RKO (cell line): ENCODE results near the gene MAD1L1.
"Not testable (repeated sequence)": the region's sequence is repeated elsewhere in the genome, so short reads cannot be mapped to it uniquely, and the experiment has no call there.

ENCODE experiments used
- DNase-seq: peaks from one replicate; pipeline ENCODE4 v3.0.0-alpha.2; 2016; ENCODE audit warnings: low spot score

Gene MAD1L1

DNA sequence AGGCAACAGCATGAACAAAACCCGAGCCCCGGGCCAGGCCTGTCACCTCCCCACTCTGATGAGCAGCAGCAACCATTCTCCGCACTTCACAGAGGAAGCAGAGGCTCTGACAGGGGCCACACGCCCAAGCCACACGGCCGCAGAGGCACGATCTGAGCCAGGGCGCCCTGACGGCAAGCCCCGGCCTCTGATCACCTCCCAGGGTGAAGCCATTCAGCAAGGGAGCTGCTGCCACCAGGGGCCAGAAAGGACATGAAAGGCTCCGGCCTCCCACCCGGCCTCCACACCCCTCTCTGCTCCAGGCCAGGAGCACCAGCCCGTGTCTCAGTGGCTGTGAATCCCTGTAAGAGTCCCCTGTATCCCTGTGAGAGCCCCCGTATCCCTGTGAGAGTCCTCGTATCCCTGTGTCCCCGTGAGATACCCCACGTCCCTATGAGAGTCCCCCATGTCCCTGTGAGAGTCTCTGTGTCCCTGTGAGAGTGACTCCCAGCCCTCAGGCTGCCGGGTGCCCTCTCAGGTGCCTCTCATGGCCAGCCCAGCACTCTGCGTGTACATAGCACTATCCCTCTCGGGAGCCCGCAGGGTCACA, 187.8 kb downstream of the MAD1L1 start:
- DNase-seq: no peak

DNA sequence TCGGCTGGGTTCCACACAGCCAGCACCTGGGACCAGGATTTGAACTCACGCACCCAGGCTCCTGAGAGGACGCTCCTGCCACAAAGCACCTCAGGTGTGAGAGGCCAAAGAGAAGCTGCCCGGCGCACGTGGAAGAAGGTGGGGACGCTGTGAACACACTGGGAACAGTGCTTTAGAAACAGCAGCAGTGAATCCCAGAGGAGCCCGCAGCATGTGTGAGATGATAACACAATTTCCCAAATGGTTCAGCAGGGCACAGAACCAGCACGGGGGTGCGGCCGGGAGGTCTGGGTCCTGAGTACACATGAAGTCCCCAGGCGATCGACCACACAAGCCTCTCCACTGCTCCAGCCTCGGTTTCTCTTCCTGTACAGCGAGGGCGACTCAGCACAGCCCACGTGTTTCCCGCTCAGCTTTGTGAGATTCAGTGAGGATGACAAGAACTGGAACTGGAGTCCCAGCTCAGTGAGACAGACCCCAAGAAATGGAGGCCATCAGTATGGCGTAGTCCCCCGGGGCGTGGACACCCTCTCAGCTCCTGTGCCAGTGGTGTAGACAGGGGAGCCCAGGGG, 188.3 kb downstream of the MAD1L1 start:
- DNase-seq: no peak

DNA sequence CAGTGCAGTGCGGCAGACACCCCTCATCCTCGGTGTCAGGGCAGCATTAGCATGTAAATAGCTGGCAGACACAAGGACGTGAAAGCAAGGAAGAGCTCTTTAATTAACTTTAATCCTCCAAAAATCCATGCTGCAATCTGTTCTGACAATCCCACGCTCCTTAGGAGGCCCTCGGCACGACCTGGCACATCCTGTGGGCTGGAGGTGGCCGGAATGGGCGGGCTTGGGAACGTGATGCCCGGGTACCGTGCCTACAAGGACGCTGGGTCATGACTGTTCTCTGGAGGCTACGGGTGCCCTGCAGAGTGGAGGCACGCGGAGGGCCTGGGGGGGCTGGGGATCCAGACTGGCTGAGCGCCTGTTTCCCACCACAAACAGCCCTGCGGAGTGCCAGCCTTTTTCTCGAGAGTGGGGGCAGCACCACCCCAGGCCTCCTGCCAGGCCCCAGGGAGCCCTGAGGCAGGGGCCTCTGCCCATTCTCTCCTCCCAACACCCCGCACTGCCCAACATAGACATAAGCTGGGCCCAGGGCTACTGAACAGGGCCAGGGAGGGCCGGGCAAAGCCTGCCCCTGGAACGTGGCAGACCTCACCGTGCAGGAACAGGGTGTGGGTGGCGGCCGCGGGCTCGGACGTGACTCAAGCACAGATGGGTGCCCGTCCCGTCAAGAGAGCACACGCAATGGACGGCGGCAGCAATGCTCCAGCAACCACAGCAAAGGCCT, 189.3 kb downstream of the MAD1L1 start:
- DNase-seq: no peak

DNA sequence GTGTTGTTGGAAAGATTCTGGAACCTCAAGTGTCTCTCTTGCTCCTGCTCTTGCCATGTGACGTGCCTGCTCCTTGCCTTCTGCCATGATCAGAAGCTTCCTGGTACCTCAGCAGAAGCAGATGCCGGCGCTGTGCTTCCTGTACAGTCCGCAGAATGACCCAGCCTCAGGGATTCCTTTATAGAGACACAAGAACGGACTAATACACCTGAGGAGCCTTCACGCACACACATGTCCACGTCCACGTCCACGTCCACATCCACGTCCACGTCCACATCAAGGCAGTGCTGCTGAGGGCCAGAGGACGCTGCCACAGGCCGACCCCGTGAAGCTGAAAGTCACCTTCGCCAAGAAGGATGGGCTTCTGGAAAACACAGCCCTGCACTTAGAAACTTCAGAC, 190.1 kb downstream of the MAD1L1 start:
- no peak for DNase-seq

DNA sequence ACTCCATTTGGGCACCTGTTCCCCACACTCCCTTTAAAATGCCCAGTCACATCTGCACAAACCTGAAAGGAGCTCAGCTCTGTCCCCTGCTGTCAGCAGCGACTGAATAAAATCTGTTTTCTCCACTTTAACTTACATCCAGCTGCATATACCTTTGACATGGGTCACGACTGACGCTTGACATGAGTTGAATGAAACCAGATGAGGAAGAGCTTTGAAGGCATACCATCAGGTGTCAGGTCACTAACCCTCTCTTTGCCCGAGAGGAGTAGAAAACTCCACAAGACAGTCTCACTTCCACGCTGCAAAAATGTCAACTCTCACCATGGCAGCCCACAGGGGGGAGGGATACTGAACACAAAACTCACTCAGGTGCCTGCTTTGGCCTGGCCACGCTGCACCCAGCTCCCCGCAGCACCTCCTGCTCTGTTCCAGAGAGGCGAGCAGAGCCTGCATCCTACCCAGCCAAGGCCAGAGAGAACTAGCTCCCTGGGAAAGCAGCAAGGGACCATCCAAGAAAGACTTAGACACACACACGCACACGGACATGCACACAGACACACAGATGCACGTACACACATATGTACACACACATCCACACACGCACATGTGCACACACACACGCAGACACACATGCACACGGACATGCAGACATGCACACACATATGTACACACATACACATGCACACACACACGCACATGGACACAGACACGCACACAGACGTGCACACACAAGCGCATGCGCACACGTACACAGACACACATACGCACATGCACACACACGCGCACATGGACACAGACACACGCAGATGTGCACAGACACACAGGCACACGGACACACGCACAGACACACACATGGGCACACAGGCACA, 191.0 kb downstream of the MAD1L1 start:
- DNase-seq: no peak

DNA sequence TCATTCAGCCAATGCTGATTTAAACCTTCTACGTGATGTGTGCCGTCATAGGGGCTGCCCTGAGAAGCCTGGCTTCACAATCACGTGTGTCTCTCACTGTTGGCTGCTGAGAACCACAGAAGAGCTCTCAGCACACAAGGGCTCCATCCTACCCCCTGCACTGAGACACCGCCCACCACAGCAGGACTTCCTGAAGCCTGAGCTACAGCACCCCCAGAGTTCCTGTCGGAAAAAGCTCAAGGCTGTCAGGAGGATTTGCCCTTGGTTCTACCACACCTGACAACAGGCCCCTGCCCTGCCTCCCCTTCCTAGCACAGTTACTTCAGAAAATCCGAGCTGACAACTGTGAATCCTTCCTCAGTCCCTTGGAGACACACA, 191.9 kb downstream of the MAD1L1 start:
- no peak for DNase-seq

DNA sequence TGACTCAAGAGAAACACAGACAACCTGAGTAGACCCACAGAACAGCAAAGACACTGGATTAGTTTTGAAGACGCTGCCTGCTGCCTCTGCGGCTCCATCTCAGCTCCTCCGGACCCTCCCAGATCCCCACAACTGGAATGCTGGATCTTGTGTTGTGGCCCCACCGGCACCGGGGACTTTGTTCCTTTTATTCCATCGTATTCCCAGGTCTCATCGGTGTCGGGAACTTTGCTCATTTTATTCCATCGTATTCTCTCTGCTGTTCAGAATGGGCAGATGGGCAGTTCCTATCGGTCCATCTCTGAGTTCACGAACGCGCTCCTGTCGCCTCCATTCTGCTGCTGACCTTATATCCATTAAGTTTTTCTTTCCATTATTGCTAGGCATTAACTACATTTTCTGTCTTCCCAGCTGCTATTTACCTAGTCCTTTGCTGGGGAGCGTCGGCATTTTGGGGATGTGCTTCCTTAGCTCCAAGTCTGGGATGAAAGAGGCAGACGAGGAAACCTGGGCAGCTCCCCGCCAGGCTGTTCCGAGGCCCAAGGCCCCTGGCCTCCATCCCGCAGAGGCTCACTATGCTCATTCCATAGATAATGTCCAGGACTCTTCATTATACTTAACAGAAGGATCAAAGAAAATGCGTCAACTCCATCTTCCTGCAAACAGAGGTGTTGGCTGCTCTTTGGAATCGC, 192.4 kb downstream of the MAD1L1 start:
- no peak for DNase-seq

DNA sequence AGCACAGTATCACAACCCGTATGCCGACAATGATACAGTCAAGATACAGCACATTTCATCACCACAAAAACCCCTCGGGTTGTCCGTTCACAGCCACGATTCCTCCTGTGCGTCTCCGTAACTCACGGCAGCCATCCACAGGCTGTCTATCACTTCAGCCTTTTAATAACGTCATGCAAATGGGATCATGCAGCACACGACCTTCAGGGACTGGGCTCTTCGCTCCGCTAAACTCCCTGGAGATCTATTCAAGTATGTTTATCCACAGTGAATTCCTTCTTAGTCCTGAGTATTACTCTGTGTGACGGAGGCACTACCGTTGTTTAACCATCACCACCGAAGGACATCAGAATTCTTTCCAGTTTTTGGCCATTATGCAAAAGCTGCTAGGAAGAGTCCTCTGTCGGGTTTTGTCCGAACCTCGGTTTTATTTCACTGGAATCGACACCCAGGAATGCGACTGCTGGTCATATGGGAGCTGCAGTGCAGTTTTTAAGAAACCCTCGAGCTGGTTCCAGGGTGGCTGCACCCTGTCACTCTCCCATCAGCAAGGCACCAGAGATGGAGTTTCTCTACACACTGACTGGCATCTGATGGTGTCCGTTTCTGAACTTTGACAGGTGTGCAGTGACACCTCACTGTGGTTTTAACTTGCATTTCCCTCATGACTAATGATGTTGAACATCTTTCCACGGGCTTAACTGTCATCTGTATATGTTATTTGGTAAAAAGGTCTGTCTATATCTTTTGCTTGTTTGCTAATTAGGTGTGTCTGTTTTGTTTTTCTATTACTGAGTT, 193.6 kb downstream of the MAD1L1 start:
- no peak for DNase-seq

DNA sequence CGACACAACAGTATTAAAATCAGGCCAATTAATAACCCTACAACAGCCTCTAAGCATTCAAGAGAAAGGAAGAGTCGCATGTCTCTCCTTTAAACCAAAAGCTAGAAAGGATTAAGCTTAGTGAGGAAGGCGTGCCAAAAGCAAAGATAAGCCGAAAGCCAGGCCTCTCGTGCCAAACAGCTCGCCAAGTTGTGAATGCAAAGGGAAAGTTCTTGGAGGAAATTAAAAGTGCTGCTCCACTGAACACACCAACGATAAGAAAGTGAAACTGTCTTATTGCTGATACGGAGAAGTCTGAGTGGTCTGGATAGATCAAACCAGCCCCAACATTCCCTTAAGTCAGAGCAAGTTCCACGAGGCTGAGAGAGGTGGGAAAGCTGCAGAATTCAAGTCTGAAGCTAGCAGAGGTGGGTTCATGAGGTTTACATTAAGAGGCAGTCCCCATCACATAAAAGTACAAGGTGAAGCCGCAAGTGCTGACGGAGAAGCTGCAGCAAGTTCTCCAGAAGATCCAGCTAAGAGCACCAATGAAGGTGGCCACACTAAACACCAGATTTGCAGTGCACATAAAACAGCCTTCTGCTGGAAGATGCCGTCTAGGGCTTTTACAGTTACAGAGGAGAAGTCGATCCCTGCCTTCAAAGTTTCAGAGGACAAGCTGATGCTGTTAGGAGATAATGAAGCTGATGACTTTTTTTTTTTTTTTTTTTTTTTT, 194.8 kb downstream of the MAD1L1 start:
- no peak for DNase-seq

DNA sequence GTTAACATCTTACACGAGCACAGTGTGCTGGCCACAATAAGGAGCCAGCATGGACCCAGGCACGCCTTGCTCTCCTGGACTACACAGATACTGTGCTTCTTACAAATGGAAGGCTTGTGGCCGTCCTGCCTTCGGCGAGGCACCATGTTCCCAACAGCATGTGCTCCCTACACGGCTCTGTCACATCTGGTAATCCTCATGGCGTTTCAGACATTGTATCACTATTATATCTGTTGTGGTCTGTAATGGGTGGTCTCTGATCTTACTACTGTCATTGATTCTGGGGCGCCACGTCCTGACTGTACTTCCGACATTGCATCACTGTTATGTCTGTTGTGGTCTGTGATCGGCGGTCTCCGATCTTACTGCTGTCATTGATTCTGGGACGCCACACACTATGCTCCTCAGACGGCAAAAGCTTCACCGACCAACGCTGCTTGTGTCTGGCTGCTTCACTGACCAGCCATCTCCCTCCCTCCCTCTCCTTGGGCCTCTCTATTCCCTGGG, 195.4 kb downstream of the MAD1L1 start:
- DNase-seq: no peak

DNA sequence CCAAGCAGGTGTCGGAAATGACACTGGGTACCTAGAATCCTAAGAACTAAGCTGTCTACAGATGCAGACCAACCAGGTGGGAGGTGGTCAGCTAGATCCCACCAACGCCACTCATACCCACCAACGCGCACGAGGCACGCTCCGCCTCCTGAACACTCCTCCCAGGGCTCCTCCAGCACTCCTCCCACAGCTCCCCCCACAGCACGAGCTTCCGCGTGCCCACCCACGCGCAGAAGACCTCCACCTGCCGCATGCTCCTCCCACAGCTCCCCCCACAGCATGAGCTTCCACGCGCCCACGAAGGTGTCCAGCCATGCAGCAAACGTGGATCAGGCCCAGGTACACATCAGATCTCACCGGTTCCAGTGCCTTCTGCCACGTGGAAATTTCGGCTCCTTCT, 196.0 kb downstream of the MAD1L1 start:
- no peak for DNase-seq

DNA sequence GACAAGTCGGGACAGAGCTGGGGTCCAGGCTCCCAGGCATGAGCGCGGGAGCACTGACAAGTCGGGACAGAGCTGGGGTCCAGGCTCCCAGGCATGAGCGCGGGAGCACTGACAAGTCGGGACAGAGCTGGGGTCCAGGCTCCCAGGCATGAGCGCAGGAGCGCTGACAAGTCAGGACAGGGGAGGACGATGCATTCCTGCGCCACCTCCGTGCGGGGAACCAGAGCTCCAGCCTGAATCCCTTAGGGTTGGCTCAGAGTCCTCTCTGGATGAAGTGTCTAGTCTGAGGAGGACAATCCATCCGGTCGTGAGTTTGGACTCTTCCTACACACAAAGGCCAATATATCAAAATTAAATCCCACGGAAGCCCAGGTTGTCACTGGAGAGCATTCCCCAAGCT, 196.5 kb downstream of the MAD1L1 start:
- DNase-seq: not testable (repeated sequence)

DNA sequence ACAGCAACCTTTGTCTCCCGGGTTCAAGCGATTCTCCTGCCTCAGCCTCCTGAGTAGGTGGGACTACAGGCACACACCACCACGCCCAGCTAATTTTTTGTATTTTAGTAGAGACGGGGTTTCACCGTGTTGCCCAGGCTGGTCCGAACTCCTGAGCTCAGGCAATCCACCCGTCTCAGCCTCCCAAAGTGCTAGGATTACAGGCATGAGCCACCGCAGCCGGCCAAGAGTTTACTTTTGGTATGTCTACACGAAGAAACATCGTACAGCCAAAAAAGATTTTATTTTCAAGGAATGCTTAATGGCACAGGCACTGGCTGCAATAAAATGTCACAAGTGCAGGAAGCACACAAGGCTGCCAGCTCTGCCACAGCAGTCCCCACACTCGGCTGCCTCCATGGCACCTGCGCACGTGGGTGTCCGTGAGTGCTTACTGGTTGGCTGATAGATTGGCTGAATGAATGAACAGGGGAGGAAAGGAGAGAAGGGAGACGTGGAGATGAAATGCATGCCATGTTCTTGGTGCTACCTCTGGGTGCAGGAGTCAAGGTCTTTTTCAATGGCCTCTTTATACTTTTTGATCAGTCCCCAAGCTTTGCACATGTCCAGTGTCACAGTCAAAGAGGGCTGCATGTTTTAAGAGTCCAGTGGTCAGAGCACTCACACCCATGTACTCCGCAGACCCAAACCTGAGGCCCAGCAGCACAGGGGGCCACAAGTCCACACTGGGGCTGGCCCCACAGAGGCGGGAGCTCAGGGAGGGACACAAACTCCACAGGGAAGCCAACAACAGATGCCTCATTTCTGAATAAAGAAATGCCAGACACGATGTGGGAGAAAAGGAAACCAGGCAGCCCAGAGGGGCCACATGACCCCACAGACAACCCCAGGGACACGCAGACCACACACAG, 198.2 kb downstream of the MAD1L1 start:
- DNase-seq: no peak

DNA sequence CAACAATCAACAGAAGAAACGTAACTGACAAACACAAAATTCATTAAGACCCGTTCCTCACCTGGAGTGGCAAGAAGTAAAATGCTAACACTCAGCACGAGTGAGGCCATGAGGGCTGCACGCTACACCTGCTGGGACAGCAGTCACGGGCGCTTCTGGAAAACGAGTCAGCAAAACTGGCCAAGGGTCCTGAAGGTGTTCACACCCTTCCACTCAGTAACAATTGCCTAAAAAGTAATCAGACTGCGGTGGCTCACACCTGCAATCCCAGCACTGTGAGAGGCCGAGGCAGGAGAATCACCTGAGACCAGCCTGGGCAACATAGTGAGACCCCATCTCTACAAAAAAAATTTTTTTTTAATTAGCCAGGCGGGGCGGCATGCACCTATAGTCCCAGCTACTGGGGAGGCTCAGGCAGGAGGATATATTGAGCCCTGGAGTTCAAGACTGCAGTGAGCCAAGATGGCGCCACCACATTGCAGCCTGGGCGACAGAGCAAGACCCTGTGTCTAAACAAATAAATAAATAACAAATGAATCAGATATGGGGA, 199.1 kb downstream of the MAD1L1 start:
- DNase-seq: no peak

DNA sequence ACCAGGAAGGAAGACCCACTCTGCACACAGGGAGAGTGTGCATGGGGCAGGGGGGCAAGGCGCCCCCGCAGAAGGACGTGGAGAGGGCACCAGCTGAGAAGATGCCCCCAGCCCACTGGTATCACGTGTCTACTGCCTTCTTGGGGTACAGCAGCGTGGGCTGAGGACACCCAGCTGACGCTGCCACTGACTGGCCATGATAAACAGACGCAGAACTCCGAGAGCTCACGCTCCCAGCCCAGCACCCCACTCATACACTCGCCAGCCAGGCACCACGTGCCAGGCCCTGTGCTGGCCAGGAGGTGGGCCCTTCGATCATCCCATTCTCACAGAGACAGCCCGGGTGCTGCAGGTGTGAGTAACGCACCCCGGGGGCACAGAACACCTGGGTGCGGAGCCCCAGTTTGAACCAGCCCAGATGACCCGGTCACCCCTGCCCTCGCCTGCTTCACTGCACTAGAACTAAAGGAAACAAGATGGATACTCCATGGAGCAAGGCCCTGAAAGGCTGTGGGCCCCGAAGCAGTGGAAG, 199.8 kb downstream of the MAD1L1 start:
- no peak for DNase-seq

DNA sequence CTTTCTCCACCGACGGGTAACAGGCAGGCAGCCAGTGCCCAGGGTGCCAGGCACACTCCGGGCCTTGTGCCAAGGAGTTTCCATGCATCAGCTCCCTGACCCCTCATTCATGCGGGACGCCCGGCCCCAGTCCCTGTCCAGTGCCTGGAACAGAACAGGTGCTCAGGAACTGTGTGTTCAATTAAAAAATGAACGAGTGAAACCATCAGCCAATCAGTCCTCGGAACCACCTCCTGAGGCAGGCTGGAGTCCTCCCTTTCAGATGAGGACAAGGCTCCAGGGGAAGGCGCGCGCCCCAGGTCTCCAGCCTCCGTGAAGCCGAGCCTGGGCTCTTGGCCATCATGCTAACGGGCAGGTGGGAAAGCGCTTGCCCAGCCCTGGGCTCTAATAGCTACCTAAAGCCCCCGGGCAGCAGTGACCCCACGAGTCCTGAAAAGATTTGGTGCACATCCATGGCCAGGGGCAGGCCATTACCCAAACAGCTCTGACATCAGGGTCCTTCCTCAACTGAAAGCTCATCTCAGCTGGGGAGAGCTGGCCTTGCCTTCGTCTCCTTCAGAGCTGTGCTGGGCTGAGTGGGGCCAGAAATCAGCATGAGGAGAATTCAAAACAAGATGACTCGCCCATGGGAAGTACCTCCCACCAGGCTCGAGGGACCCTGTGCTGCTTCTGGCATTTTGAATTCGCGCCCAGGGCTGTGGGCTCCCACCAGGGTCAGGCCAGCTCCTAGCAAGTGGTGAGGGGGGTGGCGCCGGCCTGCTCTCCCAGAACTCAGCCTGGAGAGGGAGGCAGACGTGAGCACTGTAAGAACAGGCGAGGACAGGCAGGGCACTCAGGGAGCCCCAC, 200.5 kb downstream of the MAD1L1 start:
- DNase-seq: no peak

DNA sequence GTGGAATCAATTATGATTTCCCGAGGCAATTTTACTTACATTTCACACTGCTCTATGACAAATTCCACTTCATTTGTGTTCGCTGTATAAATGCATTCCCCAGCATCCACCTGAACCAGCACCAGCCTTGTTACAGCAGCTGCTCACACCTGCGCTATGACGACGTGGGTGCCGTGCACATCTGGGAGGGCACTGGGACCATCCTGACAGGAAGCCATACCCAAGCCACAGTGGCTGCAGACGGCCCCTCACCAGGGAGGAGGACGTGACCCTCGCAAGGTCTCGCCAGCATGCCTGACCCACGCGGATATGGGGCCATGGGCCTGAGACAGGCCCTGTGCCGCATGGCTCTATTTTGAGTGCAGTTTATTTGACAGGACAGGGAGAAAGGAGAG, 201.3 kb downstream of the MAD1L1 start:
- DNase-seq: no peak
